Measurements from ENCODE around the gene DEPP1. TPM values are rescaled to one million over a fixed set of nuclear protein-coding genes. Genes with fewer than 3 reads are reported as not detected.

The DEPP1 gene
- total RNA-seq, 1 donor from 2014 or later: 0.26 TPM

- FAIRE-seq: no peak
Measured at GRCh38 chr10:45005284-45005683, 26.7 kb upstream of the DEPP1 start.

GRCh38 chr10:45004661-45005060, 26.1 kb upstream of the DEPP1 start:
- Histone ChIP-seq H3K36me3 (ENCODE audit: control insufficient read depth, insufficient read depth, low read length) (peaks cover 2% of the 10 kb centered on the region), H3K4me3 (ENCODE audit: low read depth, low read length) (no peak overlapping the region), H3K27me3 (ENCODE audit: control insufficient read depth, insufficient read depth, low read length) (no peaks in the 10 kb centered on the region)
- no peak for DNase-seq (ENCODE audit: low read depth)
- TF ChIP-seq CTCF (IDR thresholded peaks at IDR 0.05; ENCODE audit: insufficient read depth, low read length, severe bottlenecking): no peak
- FAIRE-seq: no peak

More at GRCh38 chr10:45005284-45005683, 26.7 kb upstream of the DEPP1 start:
- H3K27me3 ChIP-seq (ENCODE audit: control insufficient read depth, insufficient read depth, low read length): no peaks in the 10 kb centered on the region
- peaks cover 2% of the 10 kb centered on the region for H3K36me3 ChIP-seq (ENCODE audit: control insufficient read depth, insufficient read depth, low read length)
- TF ChIP-seq CTCF (IDR thresholded peaks at IDR 0.05; ENCODE audit: insufficient read depth, low read length, severe bottlenecking): no peak
- no peak for DNase-seq (ENCODE audit: low read depth)
- H3K4me3 ChIP-seq (ENCODE audit: low read depth, low read length): no peak overlapping the region

GRCh38 chr10:45003432-45004000, 24.9 kb upstream of the DEPP1 start:
- no peak for DNase-seq (ENCODE audit: low read depth)
- H3K27me3 ChIP-seq (ENCODE audit: control insufficient read depth, insufficient read depth, low read length): no peaks in the 10 kb centered on the region
- H3K36me3 ChIP-seq (ENCODE audit: control insufficient read depth, insufficient read depth, low read length): peaks cover 2% of the 10 kb centered on the region
- FAIRE-seq: no peak
- H3K4me3 ChIP-seq (ENCODE audit: low read depth, low read length): no peak overlapping the region
- no peak for TF ChIP-seq CTCF (IDR thresholded peaks at IDR 0.05; ENCODE audit: insufficient read depth, low read length, severe bottlenecking)

- DNase-seq (ENCODE audit: low read depth) (peak; percentile 85), FAIRE-seq (no peak)
- H3K27me3 ChIP-seq (ENCODE audit: control insufficient read depth, insufficient read depth, low read length): no peaks in the 10 kb centered on the region
- TF ChIP-seq CTCF (IDR thresholded peaks at IDR 0.05; ENCODE audit: insufficient read depth, low read length, severe bottlenecking): peak; percentile 26
- peaks cover 2% of the 10 kb centered on the region for H3K36me3 ChIP-seq (ENCODE audit: control insufficient read depth, insufficient read depth, low read length)
- H3K4me3 ChIP-seq (ENCODE audit: low read depth, low read length): peak overlapping the region; percentile 51
Measured at GRCh38 chr10:45001381-45002148, 23.0 kb upstream of the DEPP1 start.

GRCh38 chr10:45000752-45001380, 22.3 kb upstream of the DEPP1 start, which contains the start of gene ZNF22:
TSS of gene ZNF22 (plus strand) at chr10:45000923. CDS start at chr10:45003369, 2,446 bp downstream.
- no peak for DNase-seq (ENCODE audit: low read depth)
- peak within 1 kb of the TSS; percentile 51 for H3K4me3 ChIP-seq (ENCODE audit: low read depth, low read length)
- FAIRE-seq: no peak
- peak; percentile 34 for TF ChIP-seq CTCF (IDR thresholded peaks at IDR 0.05; ENCODE audit: insufficient read depth, low read length, severe bottlenecking)
- H3K27me3 ChIP-seq (ENCODE audit: control insufficient read depth, insufficient read depth, low read length): no peaks in the 10 kb centered on the region
- peaks cover 2% of the 10 kb centered on the region for H3K36me3 ChIP-seq (ENCODE audit: control insufficient read depth, insufficient read depth, low read length)
